HG03045 (cell line): ENCODE measurements around the gene ZNRF3.

ENCODE experiments used
- ATAC-seq: cut with Tn5 transposase; IDR thresholded peaks from one replicate; pipeline ENCODE4 v1.9.1; 2021; ENCODE audit warnings: mild to moderate bottlenecking, moderate library complexity; ENCODE audit not compliant: unreplicated experiment

The ZNRF3 gene

DNA sequence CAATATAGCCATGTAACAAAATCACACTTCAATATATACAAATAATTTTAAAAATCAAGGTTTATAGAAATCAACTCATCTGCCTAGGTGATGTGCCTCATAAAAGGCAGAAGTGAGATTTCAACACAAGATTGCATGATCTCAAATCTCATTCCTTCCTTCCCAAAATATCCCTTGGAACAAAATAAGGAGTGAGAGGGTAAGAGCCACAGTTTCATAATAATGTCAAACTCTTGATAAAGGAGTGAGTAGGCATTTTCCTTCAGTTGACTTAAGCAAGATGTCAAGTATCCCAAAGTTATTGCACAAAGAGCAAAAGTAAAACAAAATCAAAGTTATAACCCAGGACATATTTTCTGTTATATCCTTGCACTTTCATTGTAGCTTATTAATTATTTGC is 97.0 kb downstream of the ZNRF3 start:
- ATAC-seq: no peak

- no peak for ATAC-seq
Observed at GRCh38 chr22:28981818-28982499, 98.6 kb downstream of the ZNRF3 start.

DNA sequence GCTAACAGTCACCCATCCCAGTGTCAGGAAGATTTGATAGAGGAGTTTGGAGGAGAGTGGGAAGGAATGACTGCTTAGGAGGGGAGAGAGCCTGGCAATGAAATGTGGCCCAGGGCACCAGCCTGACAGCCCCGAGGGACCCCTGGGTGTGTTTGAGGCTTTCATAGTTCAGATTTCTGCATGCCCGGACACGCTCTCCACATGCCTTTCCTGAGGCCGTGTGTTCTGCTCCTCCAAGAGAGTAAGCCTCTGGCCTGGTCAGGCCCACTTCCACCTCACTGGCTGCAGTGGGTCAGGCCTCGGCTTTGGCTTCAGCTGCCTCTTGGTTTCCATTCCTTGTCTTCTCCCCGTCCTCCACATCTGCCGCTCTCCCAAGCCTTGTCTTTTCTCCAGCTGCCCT is 99.8 kb downstream of the ZNRF3 start:
- ATAC-seq: no peak

- no peak for ATAC-seq
Observed at GRCh38 chr22:28983788-28984441, 100.5 kb downstream of the ZNRF3 start.

DNA sequence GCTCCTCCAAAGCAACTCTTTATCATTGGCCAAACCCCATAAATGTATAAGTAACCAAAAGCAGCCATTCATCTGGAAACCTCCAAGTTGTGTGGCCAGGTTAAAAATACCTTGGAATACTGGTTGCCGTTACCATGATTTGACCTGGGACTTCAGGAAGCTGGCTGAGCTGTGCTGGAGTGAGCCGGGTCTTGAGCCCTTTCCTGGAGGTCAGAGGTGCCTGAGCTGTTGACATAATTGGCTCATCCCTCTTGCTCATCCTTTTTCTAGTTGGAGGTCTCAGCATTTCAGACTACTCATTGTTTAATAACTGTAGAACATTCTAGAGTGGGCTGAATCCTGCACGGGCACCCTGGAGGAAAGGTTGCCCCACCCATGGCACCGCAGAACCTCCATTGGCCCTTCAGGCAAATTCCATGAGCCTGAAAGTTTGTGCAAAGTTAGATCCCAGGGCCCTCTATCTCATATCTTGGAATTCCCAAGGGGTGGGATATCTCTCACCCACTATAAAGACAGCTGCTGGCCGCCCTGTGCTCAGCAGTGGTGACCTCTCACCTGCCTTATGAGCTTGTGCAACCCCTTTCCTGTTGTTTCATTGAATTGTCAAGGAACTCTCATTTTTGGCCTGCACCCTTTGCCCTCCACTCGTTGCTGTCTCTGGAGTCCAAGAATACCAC is 101.2 kb downstream of the ZNRF3 start:
- no peak for ATAC-seq

- no peak for ATAC-seq
Observed at GRCh38 chr22:28985581-28986290, 102.4 kb downstream of the ZNRF3 start.

DNA sequence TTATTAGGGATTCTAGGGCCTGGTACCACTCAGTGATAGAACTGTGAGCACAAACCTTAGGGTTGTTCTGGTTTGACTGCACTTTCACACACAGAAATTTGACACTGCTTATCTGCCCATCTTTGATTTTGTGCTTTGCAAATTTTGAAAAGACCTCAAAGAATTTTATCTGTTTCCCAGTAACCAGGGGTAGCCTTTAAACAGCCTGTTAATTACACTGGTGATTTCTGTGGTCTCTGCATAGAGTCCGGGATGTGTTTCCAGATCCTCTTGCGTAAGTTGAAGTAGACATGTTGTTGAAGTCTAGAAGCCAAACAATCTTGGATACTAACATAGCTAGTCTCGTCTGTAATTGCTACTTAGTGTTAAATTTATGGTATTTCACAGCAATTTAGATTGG is 103.0 kb downstream of the ZNRF3 start:
- ATAC-seq: no peak

GRCh38 chr22:28988457-28988856 is 105.1 kb downstream of the ZNRF3 start:
- ATAC-seq: no peak

DNA sequence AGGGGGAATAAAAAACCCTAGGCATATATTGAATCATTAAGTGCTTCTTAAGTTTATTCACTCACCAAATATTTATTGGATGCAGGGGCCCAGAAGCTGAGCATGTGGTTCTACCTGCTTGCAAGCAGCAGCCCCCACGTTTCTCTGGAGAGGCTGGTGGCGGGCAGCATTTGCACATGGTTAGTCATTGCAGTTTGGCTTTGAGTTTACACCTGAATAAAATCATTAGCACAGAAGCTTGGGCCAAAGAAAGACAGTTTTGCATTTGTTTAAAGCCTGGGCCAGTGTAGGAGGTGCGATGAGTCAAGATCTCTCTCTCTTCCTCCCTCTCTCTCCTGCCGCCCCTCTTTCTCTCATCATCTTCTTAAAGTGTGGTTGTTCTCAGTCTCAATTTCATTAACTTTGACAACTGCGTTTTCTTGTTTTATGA is 105.7 kb downstream of the ZNRF3 start:
- ATAC-seq: no peak

DNA sequence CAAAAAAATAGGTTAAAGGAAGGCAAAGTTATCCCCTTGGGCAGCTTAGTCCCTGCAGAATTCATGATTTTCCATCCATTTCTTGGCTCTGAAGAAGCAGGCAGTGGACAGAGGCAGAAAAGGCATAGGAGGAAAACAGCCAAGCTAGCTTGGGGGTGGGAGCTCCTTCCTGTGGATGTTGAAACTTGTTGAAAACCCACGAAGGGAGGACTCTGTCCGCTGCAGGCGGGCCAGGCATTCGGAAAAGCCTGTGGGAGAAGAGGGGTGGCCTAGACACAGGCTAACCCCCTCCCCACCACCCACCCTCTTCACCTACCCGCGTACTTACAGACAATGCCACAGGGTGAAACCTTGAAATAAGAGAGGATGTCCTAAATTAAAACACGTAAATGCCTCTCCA is 106.1 kb downstream of the ZNRF3 start:
- no peak for ATAC-seq

DNA sequence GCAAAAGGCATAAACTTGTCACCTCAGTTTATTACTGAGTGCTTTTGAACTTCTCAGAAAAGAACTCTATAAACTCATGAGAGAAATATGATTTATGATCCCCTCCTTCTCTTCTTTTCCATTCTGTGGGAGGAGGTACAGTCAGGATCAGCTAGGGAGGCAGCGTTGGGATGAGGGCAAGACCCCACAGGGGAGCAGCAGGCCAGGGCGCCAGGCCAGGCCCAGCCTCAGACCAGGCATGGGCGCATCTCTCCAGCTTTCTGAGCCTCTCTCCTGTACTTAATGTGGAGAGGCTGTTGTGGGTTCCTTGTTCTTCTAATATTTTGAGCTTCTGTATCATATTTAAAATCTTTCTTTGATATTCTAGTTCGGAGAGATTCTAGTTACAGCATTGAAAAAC is 106.5 kb downstream of the ZNRF3 start:
- no peak for ATAC-seq

- no peak for ATAC-seq
Observed at GRCh38 chr22:28992565-28993356, 109.4 kb downstream of the ZNRF3 start.

- ATAC-seq: no peak
Observed at GRCh38 chr22:28994522-28994921, 111.2 kb downstream of the ZNRF3 start.

- ATAC-seq: no peak
Observed at GRCh38 chr22:28995551-28995950, 112.2 kb downstream of the ZNRF3 start.

DNA sequence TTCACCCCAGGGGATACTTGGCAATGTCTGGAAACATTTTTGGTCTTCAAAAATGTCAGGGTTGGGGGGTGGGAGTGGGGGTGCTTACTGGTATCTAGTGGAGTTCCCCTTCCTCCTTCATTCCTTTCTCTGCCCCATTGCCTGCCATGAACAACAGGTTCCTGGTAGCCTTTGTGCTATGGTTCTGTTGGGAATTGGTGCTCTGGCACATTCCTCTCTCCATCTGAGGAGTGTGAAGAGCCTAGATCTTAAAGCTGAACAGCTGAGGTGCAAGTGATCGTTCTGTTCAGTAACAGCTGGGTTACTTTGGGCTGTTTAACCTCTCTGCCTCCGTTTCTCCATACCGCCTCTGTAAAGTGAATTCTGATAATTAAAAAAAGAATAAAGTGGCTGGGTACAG is 114.0 kb downstream of the ZNRF3 start:
- ATAC-seq: no peak

GRCh38 chr22:28998681-28999080 is 115.3 kb downstream of the ZNRF3 start:
- no peak for ATAC-seq

DNA sequence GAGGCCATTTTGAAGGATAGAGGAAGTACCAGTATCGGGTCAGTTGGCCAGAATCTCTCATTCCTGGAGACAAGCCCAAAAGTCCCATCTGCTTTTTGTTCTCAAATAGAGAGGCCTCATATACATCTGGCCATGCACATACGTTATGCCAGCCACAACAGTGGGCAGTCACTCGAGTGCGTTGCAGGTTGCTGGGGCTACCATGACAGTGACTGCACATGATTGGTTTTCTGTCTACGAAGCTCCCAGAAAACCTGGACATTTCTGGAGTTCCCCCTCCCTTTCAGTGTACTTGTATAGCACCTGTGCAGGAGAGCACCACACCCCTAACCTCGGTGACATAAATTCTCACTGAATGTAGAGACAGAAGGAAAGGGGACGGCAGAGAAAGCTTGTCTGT is 116.1 kb downstream of the ZNRF3 start:
- no peak for ATAC-seq

DNA sequence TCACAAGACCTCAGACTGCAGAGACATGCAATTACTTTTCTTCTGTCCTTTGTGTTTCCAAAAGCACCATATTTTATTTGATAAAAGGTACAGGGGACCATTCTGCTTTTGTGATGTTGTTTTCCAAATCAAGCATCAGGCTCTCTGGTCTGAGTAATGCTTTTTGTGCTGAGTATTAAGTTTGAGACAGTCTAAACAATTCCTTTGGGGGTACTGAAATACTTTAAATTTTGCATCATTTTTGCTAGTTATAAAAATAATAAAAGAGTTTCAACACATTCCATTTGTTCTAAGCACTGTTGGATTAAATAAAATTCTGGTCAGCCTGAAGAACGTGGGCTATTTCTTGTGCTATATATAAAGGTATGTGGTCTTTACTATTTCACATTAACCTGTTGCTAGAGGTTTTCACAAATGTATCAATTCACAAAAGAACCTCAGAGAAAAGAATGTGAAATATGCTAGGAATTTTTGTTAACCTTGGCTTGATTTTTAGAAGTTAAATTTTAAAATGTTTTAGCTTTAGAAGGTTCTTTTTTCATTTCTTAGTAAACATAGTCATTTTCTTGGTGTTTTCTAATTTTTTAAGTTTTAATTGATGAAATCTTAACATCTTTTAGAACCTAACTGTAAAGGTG is 116.7 kb downstream of the ZNRF3 start:
- ATAC-seq: no peak

DNA sequence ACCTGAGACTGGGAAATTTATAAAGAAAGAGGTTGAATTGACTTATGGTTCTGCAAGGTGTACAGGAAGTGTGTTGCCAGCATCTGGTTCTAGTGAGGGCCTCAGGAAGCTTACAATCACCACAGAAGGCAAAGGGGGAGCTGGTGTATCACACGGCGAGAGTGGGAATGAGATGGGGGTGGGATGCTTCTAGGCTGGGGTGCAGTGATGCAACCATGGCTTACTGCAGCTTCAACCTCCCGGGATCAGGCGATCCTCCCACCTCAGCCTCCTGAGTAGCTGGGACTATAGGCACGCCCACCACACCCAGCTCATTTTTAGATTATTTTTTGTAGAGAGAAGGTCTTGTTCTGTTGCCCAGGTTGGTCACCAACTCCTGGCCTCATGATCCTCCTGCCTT is 117.3 kb downstream of the ZNRF3 start:
- no peak for ATAC-seq

DNA sequence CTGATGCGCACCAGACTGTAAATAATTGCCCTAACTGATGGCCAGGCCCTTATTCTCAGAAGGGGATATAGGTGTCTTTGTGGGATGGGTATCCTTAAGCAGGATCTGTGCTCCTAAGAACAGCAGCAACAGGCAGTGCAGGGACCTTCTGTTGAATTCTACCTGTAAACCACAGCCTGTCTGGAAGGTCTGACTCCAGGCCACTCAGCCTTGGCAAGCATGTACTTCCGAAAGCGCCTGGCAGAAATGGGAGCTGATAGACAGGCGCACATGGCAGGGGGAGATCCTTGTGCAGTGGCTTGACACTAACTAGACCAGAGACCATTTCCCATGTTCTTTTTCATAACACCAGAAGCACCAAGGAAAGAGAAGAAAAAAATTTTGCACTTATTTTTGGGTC is 119.2 kb downstream of the ZNRF3 start:
- no peak for ATAC-seq
